ENCODE measurements around the gene HIVEP3.

Gene HIVEP3

GRCh38 chr1:41799723-41800122 is 119.0 kb downstream of the HIVEP3 start:
- Histone ChIP-seq H3K4me3 (ENCODE audit: low read depth, low read length) (no peak overlapping the region), H3K36me3 (ENCODE audit: control insufficient read depth, insufficient read depth, low read length) (no peaks in the 10 kb centered on the region), H3K4me1 (ENCODE audit: control insufficient read depth, insufficient read depth, low read length) (no peaks in the 10 kb centered on the region), H3K9ac (ENCODE audit: low read depth, low read length) (no peak overlapping the region), H3K27ac (ENCODE audit: low read depth, low read length) (no peak overlapping the region), H3K9me3 (ENCODE audit: control insufficient read depth, insufficient read depth, low read length) (no peaks in the 10 kb centered on the region), H3K27me3 (ENCODE audit: control insufficient read depth, insufficient read depth, low read length) (no peaks in the 10 kb centered on the region)

DNA sequence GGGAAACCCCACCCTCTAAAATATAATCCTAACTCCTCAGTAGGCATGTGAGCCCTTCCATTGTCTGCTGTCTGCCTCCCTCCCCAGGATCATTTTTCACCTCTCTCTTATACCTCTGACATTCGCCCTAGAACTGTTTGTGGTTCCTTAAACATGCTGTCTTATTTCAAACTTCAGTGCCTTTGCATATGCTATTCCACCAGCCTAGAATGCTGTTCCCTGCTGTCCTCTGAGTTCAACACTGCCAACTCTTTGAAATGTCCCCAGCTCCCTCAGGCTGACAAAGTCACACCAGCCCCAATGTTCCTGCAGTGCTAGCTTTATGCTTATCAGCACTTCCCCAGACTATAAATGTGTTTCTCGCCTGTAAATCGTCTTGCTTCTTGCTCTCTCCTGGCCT is 119.5 kb downstream of the HIVEP3 start:
- H3K27ac ChIP-seq (ENCODE audit: low read depth, low read length): no peak overlapping the region
- no peaks in the 10 kb centered on the region for H3K4me1 ChIP-seq (ENCODE audit: control insufficient read depth, insufficient read depth, low read length)
- no peak overlapping the region for H3K4me3 ChIP-seq (ENCODE audit: low read depth, low read length)
- no peak overlapping the region for H3K9ac ChIP-seq (ENCODE audit: low read depth, low read length)
- no peaks in the 10 kb centered on the region for H3K36me3 ChIP-seq (ENCODE audit: control insufficient read depth, insufficient read depth, low read length)
- no peaks in the 10 kb centered on the region for H3K27me3 ChIP-seq (ENCODE audit: control insufficient read depth, insufficient read depth, low read length)
- no peaks in the 10 kb centered on the region for H3K9me3 ChIP-seq (ENCODE audit: control insufficient read depth, insufficient read depth, low read length)

DNA sequence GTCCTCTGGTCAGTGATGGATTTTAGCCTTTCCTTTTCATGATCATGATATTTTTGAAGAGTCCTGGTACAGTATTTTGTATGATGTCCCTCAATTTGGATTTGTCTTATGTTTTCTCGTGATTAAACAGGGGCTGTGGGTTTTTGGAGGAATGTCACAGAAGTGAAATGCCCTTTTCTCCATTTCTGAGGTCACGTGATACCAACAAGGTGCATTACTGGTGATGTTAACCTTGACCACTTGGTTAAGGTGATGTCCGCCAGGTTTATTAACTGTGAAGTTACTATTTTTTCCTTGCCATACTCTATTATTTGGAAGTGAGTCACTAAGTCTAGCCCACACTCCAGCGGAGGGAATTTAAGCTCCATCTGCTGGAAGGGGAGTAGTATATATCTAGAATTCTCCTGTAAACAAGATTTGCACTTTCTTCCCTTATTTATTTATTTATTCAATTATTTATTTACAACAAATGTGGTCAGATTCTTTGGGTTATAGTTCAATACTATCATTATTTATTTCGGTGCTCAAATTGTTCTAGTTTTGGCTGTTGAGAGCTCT is 123.4 kb downstream of the HIVEP3 start:
- H3K4me1 ChIP-seq (ENCODE audit: control insufficient read depth, insufficient read depth, low read length): no peaks in the 10 kb centered on the region
- no peaks in the 10 kb centered on the region for H3K27me3 ChIP-seq (ENCODE audit: control insufficient read depth, insufficient read depth, low read length)
- no peak overlapping the region for H3K9ac ChIP-seq (ENCODE audit: low read depth, low read length)
- H3K4me3 ChIP-seq (ENCODE audit: low read depth, low read length): no peak overlapping the region
- no peaks in the 10 kb centered on the region for H3K9me3 ChIP-seq (ENCODE audit: control insufficient read depth, insufficient read depth, low read length)
- H3K36me3 ChIP-seq (ENCODE audit: control insufficient read depth, insufficient read depth, low read length): no peaks in the 10 kb centered on the region
- H3K27ac ChIP-seq (ENCODE audit: low read depth, low read length): no peak overlapping the region

DNA sequence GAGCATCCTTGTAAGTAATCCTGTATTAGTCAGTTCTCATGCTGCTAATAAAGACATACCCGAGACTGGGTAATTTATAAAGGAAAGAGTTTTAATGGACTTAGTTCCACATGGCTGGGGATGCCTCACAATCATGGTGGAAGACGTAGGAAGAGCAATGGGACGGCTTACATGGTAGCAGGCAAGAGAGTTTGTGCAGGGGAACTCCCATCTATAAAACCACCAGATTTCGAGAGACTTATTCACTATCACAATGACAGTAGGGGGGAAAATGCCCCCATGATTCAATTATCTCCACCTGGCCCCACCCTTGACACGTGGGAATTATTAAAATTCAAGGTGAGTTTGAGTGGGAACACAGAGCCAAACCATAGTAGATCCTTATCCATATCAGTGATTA is 124.7 kb downstream of the HIVEP3 start:
- Histone ChIP-seq H3K4me3 (ENCODE audit: low read depth, low read length) (no peak overlapping the region), H3K9me3 (ENCODE audit: control insufficient read depth, insufficient read depth, low read length) (no peaks in the 10 kb centered on the region), H3K36me3 (ENCODE audit: control insufficient read depth, insufficient read depth, low read length) (no peaks in the 10 kb centered on the region), H3K9ac (ENCODE audit: low read depth, low read length) (no peak overlapping the region), H3K4me1 (ENCODE audit: control insufficient read depth, insufficient read depth, low read length) (no peaks in the 10 kb centered on the region), H3K27me3 (ENCODE audit: control insufficient read depth, insufficient read depth, low read length) (no peaks in the 10 kb centered on the region), H3K27ac (ENCODE audit: low read depth, low read length) (no peak overlapping the region)

DNA sequence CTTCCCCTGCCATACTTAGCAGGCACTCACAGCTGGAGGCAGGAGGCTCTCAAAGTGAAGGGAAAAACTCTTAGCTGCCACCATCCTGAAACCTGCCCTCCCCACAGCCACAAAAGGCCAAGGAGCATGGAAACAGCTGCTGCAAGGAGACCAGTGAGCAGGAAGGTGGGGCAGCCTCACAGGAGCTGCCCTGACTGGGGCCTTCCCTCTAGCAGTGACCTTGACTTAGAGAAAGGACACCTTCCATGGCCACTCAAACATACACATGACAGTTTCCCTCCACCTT is 126.3 kb downstream of the HIVEP3 start:
- Histone ChIP-seq H3K4me1 (ENCODE audit: control insufficient read depth, insufficient read depth, low read length) (no peaks in the 10 kb centered on the region), H3K4me3 (ENCODE audit: low read depth, low read length) (no peak overlapping the region), H3K27ac (ENCODE audit: low read depth, low read length) (no peak overlapping the region), H3K9me3 (ENCODE audit: control insufficient read depth, insufficient read depth, low read length) (no peaks in the 10 kb centered on the region), H3K9ac (ENCODE audit: low read depth, low read length) (no peak overlapping the region), H3K27me3 (ENCODE audit: control insufficient read depth, insufficient read depth, low read length) (no peaks in the 10 kb centered on the region), H3K36me3 (ENCODE audit: control insufficient read depth, insufficient read depth, low read length) (no peaks in the 10 kb centered on the region)

- Histone ChIP-seq H3K27ac (ENCODE audit: low read depth, low read length) (no peak overlapping the region), H3K36me3 (ENCODE audit: control insufficient read depth, insufficient read depth, low read length) (no peaks in the 10 kb centered on the region), H3K27me3 (ENCODE audit: control insufficient read depth, insufficient read depth, low read length) (no peaks in the 10 kb centered on the region), H3K4me3 (ENCODE audit: low read depth, low read length) (no peak overlapping the region), H3K9me3 (ENCODE audit: control insufficient read depth, insufficient read depth, low read length) (no peaks in the 10 kb centered on the region), H3K4me1 (ENCODE audit: control insufficient read depth, insufficient read depth, low read length) (no peaks in the 10 kb centered on the region), H3K9ac (ENCODE audit: low read depth, low read length) (no peak overlapping the region)
Measured at GRCh38 chr1:41791667-41792484, 126.8 kb downstream of the HIVEP3 start.

- Histone ChIP-seq H3K4me3 (ENCODE audit: low read depth, low read length) (no peak overlapping the region), H3K36me3 (ENCODE audit: control insufficient read depth, insufficient read depth, low read length) (no peaks in the 10 kb centered on the region), H3K27ac (ENCODE audit: low read depth, low read length) (no peak overlapping the region), H3K27me3 (ENCODE audit: control insufficient read depth, insufficient read depth, low read length) (no peaks in the 10 kb centered on the region), H3K9me3 (ENCODE audit: control insufficient read depth, insufficient read depth, low read length) (no peaks in the 10 kb centered on the region), H3K9ac (ENCODE audit: low read depth, low read length) (no peak overlapping the region), H3K4me1 (ENCODE audit: control insufficient read depth, insufficient read depth, low read length) (no peaks in the 10 kb centered on the region)
Measured at GRCh38 chr1:41790351-41790750, 128.4 kb downstream of the HIVEP3 start.

GRCh38 chr1:41789661-41790330 is 128.9 kb downstream of the HIVEP3 start:
- Histone ChIP-seq H3K9ac (ENCODE audit: low read depth, low read length) (no peak overlapping the region), H3K36me3 (ENCODE audit: control insufficient read depth, insufficient read depth, low read length) (no peaks in the 10 kb centered on the region), H3K9me3 (ENCODE audit: control insufficient read depth, insufficient read depth, low read length) (no peaks in the 10 kb centered on the region), H3K4me1 (ENCODE audit: control insufficient read depth, insufficient read depth, low read length) (no peaks in the 10 kb centered on the region), H3K27me3 (ENCODE audit: control insufficient read depth, insufficient read depth, low read length) (no peaks in the 10 kb centered on the region), H3K4me3 (ENCODE audit: low read depth, low read length) (no peak overlapping the region), H3K27ac (ENCODE audit: low read depth, low read length) (no peak overlapping the region)

DNA sequence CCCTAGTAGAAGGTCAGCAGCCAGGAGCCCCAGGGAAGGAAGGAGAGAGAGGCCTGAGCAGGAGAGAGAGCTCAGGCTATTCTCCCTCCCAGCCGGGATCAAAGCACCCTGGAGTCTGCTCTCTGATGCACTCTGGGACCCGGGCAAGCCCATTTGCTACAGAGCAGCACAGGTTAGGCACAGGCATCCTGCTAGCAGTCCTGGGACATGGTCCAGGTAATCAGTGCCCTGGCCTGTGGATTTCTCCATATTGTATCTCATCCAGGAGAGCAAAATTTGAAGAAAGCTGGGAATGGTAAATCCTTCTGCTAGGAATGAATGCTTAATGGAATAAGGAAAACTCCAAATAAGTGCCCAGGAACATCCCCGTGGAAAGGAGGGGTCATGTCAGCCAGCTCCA is 130.3 kb downstream of the HIVEP3 start:
- H3K4me3 ChIP-seq (ENCODE audit: low read depth, low read length): no peak overlapping the region
- no peak overlapping the region for H3K27ac ChIP-seq (ENCODE audit: low read depth, low read length)
- H3K4me1 ChIP-seq (ENCODE audit: control insufficient read depth, insufficient read depth, low read length): no peaks in the 10 kb centered on the region
- H3K27me3 ChIP-seq (ENCODE audit: control insufficient read depth, insufficient read depth, low read length): no peaks in the 10 kb centered on the region
- H3K36me3 ChIP-seq (ENCODE audit: control insufficient read depth, insufficient read depth, low read length): no peaks in the 10 kb centered on the region
- no peak overlapping the region for H3K9ac ChIP-seq (ENCODE audit: low read depth, low read length)
- H3K9me3 ChIP-seq (ENCODE audit: control insufficient read depth, insufficient read depth, low read length): no peaks in the 10 kb centered on the region

- Histone ChIP-seq H3K27ac (ENCODE audit: low read depth, low read length) (no peak overlapping the region), H3K9me3 (ENCODE audit: control insufficient read depth, insufficient read depth, low read length) (no peaks in the 10 kb centered on the region), H3K9ac (ENCODE audit: low read depth, low read length) (no peak overlapping the region), H3K27me3 (ENCODE audit: control insufficient read depth, insufficient read depth, low read length) (no peaks in the 10 kb centered on the region), H3K4me3 (ENCODE audit: low read depth, low read length) (no peak overlapping the region), H3K36me3 (ENCODE audit: control insufficient read depth, insufficient read depth, low read length) (no peaks in the 10 kb centered on the region), H3K4me1 (ENCODE audit: control insufficient read depth, insufficient read depth, low read length) (no peaks in the 10 kb centered on the region)
Measured at GRCh38 chr1:41784531-41785274, 134.0 kb downstream of the HIVEP3 start.

DNA sequence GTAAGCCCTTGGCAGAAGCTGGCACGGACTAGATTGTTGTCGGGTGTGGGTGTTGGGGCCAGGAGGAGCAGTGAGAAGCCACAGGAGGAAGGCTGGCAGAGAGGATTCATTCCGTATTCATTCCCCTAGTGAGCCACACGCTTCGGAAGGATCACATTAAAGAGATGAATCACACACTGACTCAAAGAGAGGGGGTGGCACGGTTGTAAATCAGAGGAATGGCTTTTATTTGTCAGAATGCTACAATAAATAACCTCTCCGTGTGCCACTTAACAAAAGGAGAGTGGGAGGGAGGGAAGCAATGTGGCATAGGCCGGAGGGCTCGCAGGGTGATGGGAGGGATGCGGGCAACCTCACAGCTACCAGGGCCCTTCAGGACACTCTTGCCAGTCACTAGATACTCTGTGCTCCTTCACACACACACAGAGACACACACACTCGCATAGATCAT is 135.5 kb downstream of the HIVEP3 start:
- H3K9ac ChIP-seq (ENCODE audit: low read depth, low read length): no peak overlapping the region
- no peak overlapping the region for H3K27ac ChIP-seq (ENCODE audit: low read depth, low read length)
- H3K9me3 ChIP-seq (ENCODE audit: control insufficient read depth, insufficient read depth, low read length): no peaks in the 10 kb centered on the region
- no peak overlapping the region for H3K4me3 ChIP-seq (ENCODE audit: low read depth, low read length)
- H3K36me3 ChIP-seq (ENCODE audit: control insufficient read depth, insufficient read depth, low read length): no peaks in the 10 kb centered on the region
- no peaks in the 10 kb centered on the region for H3K4me1 ChIP-seq (ENCODE audit: control insufficient read depth, insufficient read depth, low read length)
- no peaks in the 10 kb centered on the region for H3K27me3 ChIP-seq (ENCODE audit: control insufficient read depth, insufficient read depth, low read length)
